HG03378 (cell line): ENCODE results near the gene CIDEC.

ENCODE experiments used
- ATAC-seq: cut with Tn5 transposase; IDR thresholded peaks from one replicate; pipeline ENCODE4 v1.9.1; 2021; ENCODE audit warnings: mild to moderate bottlenecking, moderate library complexity; ENCODE audit not compliant: unreplicated experiment

The CIDEC gene, protein sequence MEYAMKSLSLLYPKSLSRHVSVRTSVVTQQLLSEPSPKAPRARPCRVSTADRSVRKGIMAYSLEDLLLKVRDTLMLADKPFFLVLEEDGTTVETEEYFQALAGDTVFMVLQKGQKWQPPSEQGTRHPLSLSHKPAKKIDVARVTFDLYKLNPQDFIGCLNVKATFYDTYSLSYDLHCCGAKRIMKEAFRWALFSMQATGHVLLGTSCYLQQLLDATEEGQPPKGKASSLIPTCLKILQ

DNA sequence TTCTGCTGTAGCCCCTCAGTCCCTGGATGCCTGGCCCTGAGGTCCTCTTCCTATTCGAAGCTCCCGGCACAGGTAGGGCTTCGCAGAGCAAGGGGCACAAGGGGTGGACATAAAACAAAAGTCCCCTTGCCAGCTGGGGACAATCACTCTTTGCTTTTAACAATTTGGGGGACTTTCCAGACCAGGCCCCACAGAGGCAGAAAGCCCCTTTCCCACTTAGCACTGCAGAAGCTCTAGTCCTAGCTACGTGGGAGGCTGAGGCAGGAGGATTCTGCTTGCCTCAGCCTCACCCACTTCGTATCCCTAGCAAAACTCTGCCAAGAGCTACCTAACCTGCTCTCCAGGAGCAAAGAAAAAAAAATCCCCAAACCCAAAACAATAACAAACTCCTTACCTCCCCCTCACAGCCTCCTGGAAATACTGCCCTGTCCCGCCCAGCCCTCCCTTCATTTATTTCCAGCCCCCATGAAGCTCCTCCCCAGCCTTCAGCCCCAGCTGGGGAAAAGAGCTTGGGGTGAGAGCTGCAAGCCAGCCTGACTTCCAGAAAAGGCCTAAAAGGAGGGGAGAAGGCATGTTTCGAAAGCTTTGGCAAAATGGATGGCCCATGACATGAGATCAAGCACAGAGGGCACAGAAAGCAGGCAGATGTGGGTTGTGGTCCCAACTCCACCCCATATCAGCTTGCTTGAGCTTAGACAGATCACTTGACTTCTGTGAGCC is at the start of gene CIDEC:
CIDEC (minus strand) TSS at position 424 of the 720 bp plus-strand sequence. CDS start 1,767 bp downstream, outside the sequence.
- ATAC-seq: no peak

DNA sequence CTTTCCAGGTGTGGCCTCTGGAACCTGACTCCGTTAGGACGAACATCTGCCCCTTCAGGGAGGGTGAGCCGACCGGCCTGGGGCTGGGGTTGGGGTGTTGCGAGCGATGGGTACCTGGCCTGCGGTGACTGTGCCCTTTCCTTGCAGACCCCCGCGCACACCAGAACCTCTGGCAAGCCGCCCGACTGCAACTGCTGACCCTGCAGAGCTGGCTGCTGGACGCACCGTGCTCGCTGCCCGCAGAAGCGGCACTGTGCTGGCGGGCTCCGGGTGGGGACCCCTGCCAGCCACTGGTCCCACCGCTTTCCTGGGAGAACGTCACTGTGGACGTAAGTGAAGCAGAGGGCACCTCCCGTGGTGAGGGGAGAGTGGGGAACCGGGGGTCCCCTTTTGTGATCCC is 48.1 kb upstream of the CIDEC start:
- no peak for ATAC-seq

DNA sequence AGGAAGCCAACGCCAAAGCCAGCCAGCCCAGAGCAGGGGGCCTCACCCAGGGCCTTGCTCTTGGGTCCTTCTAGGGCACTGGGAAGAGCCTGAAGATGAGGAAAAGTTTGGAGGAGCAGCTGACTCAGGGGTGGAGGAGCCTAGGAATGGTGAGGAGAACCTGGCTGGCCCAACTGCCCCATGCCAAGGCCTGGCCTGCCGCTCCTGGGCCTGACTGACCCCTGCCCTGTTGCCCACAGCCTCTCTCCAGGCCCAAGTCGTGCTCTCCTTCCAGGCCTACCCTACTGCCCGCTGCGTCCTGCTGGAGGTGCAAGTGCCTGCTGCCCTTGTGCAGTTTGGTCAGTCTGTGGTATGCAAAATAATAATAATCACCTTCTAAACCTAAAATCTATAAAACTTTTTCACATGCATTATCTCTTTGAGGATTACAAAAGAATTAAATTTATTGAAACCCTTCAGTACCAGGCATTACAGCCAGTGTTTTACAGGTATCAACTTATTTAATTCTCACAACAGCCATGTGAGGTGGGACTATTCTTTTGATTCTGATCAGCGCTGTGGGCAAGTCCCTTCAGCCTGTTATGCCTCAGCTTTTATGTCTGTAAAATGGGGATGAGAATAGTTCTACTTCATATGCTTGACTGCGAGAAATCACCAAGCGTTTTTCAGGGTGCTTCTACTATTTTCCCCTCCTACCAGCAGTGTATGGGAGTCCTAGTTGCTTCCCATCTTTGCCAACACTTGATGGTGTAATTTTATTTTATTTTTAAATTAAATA is 38.4 kb upstream of the CIDEC start:
- no peak for ATAC-seq

DNA sequence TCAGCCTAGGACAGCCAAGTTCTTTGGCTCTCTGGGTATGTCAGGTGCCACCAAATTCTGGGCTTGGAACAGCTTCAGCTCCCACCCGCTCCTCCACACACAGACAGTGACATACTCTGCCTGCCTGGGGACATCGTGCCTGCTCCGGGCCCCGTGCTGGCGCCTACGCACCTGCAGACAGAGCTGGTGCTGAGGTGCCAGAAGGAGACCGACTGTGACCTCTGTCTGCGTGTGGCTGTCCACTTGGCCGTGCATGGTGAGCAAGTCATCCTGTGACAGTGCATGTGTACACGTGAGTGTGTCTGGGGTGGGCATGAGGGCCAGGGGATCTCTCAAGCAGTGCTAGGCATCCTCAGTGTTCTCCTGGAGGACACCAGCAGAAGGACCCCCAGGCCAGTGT is 37.8 kb upstream of the CIDEC start:
- no peak for ATAC-seq

DNA sequence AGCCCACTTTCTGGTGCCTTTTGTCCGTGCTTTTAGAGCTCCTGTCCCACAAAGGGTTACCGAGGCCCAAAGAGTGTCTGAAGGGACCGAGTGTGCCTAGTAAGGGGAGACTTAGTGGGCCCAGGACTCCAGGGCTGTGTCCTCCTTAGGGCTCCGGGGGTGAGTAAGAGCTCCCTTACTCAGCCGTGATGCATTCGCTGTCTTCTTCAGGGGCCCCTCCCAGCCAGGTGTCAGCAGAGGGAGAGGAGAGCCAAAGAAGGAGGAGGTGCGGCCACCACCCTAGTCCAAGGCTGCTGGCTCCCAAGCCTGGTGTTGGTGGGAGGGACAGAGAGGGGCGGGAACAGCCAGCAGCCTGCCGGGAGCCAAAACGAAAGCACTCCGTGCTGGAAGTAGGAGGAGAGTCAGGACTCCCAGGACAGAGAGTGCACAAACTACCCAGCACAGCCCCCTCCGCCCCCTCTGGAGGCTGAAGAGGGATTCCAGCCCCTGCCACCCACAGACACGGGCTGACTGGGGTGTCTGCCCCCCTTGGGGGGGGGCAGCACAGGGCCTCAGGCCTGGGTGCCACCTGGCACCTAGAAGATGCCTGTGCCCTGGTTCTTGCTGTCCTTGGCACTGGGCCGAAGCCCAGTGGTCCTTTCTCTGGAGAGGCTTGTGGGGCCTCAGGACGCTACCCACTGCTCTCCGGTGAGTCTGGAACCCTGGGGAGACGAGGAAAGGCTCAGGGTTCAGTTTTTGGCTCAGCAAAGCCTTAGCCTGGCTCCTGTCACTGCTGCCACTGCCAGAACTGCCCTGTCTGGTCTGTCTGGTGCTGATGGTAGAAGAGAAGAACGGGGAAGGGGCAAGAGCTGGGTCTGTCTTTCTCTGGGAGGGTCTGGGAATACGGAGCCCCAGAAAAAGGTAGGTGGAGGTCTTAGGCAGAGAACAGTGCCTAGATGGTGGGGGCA is 37.0 kb upstream of the CIDEC start, which contains the start of gene IL17RC:
IL17RC (plus strand) TSS at position 365 of the 947 bp plus-strand sequence; CDS start at position 583, 218 bp downstream.
- no peak for ATAC-seq

DNA sequence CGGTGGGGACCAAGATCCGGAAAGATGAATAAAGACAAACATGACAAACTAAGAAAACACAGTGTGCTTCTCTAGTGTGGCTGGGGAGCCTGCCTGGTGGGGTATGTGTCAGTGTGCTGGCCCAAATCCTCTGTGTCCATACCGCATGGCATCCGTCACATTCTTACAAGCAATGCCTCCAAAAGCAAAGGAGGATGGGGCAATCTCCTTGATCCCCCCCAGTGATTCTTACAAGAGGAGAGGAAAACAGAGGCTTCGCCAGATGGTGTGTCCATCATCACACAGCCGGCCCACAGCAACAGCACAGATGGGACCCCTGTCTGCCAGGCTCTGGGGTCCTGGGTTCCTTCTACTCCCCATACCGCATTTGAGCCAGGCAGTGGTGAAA is 36.3 kb upstream of the CIDEC start:
- ATAC-seq: no peak

DNA sequence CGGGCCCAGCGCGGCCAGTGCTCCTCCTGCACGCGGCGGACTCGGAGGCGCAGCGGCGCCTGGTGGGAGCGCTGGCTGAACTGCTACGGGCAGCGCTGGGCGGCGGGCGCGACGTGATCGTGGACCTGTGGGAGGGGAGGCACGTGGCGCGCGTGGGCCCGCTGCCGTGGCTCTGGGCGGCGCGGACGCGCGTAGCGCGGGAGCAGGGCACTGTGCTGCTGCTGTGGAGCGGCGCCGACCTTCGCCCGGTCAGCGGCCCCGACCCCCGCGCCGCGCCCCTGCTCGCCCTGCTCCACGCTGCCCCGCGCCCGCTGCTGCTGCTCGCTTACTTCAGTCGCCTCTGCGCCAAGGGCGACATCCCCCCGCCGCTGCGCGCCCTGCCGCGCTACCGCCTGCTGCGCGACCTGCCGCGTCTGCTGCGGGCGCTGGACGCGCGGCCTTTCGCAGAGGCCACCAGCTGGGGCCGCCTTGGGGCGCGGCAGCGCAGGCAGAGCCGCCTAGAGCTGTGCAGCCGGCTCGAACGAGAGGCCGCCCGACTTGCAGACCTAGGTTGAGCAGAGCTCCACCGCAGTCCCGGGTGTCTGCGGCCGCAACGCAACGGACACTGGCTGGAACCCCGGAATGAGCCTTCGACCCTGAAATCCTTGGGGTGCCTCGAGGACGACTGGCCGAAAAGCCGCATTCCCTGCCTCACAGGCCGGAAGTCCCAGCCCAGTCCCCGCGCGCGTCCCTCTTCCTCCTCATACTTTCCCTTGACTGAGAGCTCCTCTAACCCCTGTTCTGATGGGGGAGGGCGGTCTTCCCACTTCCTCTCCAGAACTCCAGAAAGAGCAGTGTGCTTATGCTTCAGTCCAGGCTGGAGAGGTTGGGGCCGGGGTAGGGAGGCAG is 35.4 kb upstream of the CIDEC start:
- ATAC-seq: no peak

DNA sequence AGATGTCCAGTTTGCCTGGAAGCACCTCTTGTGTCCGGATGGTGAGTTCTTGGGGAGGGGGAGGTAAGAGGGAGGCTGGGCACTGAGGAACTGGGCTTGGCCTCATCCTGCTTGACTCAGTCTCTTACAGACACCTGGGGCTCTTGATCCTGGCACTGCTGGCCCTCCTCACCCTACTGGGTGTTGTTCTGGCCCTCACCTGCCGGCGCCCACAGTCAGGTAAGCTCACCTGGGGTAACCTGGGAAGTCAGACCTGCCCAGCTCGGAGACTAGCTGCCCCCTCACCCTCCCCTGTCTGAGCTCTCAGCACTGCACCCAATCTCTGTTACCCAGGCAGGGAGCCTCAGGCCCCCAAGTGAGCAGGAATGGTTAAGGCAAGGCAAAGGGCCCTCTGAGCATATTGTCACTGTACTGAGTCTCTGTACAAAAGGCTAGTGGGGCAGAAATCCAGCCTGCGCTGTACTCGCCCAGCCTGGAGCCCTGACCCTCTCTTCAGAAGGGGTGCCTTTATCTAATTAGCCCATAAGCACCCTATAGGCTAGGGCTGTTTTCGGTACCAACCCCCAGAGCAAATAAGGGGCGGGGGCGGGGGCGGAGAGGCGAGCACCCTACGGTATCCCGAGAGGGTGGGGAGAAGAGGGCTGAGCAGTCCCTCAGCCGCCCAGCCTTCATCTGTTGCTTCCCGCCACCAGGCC is 34.7 kb upstream of the CIDEC start:
- ATAC-seq: no peak

DNA sequence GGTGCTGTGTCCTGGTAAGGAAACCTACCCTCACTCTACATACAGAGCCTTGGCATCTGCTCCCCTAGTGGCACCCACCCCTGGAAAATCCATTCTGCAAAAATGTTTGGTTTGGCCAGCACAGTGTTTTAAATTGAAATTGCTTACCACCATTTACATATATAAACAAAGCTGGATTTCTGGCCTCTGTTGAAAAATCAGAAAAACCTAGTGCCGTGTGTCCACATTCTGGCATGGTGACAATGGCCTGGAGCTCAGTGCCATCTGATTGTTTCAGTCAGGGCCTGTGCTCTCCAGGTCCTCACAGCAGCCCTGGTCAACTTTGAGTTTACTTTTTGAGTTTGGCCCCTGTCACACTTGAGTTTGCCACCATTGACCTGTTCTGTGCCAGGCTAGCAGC is 34.0 kb upstream of the CIDEC start:
- no peak for ATAC-seq

DNA sequence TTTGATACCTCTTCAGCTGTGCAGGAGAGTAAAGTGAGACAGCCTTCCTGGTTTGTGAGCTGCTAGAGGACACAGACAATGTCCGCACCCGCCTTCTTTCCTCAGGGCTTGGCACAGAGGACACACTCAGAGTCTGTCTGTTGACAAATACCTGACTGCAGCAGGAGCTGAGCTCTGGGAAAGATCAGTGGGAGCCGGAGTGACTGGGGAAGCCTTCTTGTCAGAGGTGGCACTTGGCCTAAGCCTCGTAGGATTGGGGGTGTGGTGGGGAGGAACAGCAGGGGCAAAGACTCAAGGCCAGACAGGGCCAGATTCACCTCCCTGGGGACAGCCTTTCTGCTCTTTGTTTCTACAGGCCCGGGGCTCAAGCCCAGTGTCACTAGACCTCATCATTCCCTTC is 33.5 kb upstream of the CIDEC start:
- no peak for ATAC-seq

DNA sequence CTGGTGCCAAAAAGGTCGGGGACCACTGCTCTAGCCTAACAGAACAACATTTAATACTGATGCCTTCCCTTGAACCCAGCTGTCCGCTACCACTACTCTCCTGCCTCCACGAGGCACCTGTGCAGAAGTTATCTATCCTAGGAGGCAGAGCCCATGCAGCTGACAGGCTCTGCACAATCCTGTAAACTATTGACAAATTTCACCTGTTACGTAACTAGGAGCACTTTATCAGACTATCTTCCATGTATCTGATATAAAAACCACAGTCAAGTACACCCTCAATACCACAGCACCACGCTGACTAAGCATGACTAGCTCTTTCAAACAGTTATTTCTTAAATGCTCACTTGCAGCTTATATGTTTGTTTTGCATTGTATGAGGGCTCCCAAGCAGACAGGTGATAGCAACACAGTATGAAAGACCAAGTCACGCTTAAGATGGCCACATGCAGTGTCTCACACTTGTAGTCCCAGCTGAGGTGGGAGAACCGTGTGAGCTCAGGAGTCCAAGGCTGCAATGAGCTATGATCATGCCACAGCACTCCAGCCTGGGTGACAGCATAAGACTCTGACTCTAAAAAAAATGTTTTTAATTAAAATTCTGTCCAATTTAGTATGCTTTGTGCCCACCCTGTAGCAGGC is 32.4 kb upstream of the CIDEC start:
- ATAC-seq: no peak

DNA sequence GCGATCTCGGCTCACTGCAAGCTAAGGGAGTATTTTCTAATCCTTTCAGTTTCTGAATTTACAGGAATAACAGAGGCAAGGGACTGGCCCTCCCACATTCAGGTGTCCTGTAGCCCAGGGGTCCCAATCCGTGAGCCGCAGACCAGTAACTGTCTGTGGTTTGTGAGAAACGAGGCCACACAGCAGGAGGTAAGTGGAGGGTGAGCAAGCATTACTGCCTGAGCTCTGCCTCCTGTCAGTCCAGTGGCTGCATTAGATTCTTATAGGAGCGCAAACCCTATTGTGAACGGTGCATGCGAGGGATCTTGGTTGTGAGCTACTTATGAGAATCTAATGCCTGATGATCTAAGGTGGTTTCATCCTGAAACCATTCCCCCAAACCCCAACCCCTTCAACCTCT is 31.8 kb upstream of the CIDEC start:
- no peak for ATAC-seq

DNA sequence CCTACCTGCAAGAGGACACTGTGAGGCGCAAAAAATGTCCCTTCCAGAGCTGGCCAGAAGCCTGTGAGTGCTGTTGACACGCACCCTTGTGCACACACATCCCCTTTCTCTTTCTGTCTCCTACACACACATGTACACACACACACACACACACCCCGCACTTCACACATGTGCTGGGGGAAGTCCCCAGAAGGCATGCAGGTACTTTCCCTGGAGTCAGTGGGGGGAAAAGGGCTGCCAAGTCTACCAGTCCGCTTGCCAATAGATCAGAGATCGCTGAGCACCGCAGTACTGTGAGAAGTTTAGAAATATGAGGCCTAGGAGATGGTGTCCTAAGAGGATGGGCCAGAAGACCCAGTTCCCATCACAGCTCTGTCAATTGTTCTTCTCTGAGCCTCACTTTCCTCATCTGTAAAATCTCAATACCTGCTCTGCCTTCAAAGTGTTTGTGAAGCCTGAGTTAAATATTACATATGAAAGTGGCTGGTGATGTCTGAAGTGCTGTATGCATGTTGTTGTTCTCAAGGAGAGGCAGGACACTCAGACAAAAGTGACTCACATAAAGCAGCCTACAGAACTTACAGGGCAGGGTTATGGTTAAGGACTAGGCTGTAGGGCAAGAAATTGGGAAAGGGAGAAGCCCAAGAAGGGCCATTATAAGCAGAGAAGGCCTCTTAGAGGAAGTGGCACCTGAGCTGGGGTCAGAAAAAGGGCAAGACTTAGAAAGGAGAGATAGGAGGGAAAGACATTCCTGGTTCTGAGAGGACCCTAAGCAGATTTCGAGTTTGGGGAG is 29.4 kb upstream of the CIDEC start:
- ATAC-seq: no peak

DNA sequence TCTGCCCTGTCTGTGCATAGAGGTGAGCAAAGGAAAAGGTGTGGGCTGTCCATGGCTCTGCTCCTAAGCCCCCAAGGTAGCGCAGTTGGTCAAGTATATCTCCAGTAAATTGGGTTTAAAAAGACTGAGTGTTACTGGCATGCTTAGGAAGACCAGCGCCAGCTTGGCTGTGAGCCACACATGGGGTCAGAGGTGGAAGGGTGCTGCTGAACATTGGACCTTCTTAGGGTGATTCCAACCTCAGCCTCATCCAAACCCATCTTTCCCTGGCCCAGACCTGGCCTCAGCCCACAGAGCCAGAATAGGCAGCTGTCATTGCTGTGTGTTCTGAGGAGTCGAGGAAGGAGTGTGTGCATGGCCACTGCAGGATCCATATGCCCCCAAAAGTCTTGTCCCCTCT is 28.2 kb upstream of the CIDEC start:
- no peak for ATAC-seq

DNA sequence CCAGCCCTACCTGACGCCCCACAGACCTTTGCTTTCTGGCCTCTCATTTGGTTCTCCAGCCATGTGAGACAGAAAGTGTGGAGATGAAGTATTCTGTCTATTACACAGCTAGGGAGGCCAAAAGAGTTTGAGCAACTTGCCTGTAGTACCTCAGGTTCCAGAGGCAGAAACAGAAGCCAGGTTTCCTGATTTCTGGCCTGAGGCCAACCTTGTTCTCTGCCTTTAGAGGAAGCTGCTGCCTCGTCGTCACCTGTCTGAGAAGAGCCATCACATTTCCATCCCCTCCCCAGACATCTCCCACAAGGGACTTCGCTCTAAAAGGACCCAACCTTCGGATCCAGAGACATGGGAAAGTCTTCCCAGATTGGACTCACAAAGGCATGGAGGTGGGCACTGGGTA is 26.4 kb upstream of the CIDEC start:
- ATAC-seq: no peak

DNA sequence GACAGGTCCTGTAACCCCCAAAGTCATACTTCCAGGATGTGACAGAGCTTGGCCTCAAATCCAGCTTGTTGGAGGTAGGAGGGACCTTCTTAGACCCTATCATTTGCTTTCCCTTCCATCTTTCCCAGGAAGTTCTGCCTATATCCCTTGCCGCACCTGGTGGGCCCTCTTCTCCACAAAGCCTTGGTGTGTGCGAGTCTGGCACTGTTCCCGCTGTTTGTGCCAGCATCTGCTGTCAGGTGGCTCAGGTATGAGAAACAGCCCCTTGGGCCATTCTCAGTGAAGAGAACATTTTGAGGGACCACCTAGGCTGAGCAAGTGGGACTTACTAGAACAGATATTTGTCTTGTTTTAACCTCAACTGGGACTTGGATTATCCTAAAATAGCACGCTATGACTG is 23.9 kb upstream of the CIDEC start:
- ATAC-seq: no peak

DNA sequence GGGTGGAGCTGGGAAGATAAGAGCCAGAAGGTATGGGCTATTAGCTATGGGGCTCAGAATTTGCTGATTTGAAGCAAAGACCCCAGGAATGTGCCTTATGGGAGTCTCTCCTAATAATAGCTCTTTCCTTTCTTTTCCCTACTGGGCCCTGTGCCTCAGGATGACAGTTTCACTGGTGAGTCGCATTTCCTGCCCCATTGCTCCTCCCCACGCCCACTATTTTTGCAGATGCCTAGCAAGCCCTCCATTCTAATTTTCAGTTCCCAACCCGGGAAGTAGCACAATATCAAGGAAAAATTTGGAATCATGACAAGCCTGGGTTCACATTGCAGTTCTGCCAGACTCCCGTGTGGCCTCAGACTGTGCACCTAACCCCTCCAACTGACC is 23.2 kb upstream of the CIDEC start:
- no peak for ATAC-seq
